GM10248 (cell line): ENCODE measurements around the gene GTF3C4.
A peak's percentile ranks its signal among the peaks of the same experiment; 100 is the strongest.

ENCODE experiments used
- CTCF ChIA-PET: fragments of 300-600 bp; sonication (Branson Sonifier 250); formaldehyde crosslinking; extraction: SDS; loops from one replicate; lab custom pipeline; 2021; ENCODE audit warnings: antibody characterized with exemption; lab: Yijun Ruan, JAX
- POLR2A ChIA-PET: fragments of 350-650 bp; sonication (Branson Sonifier 250); formaldehyde crosslinking; extraction: SDS; loops from one replicate; lab custom pipeline; 2020; ENCODE audit warnings: antibody characterized with exemption; lab: Yijun Ruan, JAX
- DNase-seq: peaks from one replicate; pipeline ENCODE4 v3.0.0; 2012; ENCODE audit errors: extremely low spot score
- CTCF ChIP-seq: IDR thresholded peaks from 2 replicates; pipeline ENCODE4 v1.5.1; 2012; ENCODE audit warnings: mild to moderate bottlenecking, low read depth; ENCODE audit errors: extremely low read depth, missing control alignments, control extremely low read depth

The GTF3C4 gene

GRCh38 chr9:132637801-132638200 lies 32.5 kb upstream of the GTF3C4 start:
- POLR2A ChIA-PET: no interaction called here
- no peak for TF ChIP-seq CTCF
- CTCF ChIA-PET: interaction anchor here (0.8 kb wide), 1 partner anchor 15 kb away, joined by 3 read pairs; no protein-coding TSS in a partner anchor
- DNase-seq: no peak

- ChIA-PET POLR2A (no interaction called here), CTCF (no interaction called here)
- no peak for DNase-seq
- no peak for TF ChIP-seq CTCF
Measured at GRCh38 chr9:132638240-132638639, 32.0 kb upstream of the GTF3C4 start.

GRCh38 chr9:132639322-132639721 lies 30.9 kb upstream of the GTF3C4 start:
- ChIA-PET POLR2A (no interaction called here), CTCF (interaction anchor here (0.9 kb wide), 1 partner anchor 17 kb away, joined by 3 read pairs; no protein-coding TSS in a partner anchor)
- TF ChIP-seq CTCF: no peak
- DNase-seq: no peak

- TF ChIP-seq CTCF: no peak
- CTCF ChIA-PET: interaction anchor here (1.0 to 1.4 kb wide), 3 partner anchors 17 to 50 kb away, joined by 3 to 4 read pairs (median 3); no protein-coding TSS in a partner anchor
- DNase-seq: no peak
- POLR2A ChIA-PET: no interaction called here
Measured at GRCh38 chr9:132641216-132641615, 29.0 kb upstream of the GTF3C4 start.

- CTCF ChIA-PET: interaction anchor here (0.8 kb wide), 1 partner anchor 9 kb away, joined by 3 read pairs; no protein-coding TSS in a partner anchor
- DNase-seq: peak; percentile 22
- POLR2A ChIA-PET: no interaction called here
Measured at GRCh38 chr9:132644251-132644650, 26.0 kb upstream of the GTF3C4 start.

GRCh38 chr9:132645306-132645705 lies 25.0 kb upstream of the GTF3C4 start:
- TF ChIP-seq CTCF: no peak
- DNase-seq: no peak
- ChIA-PET POLR2A (interaction anchor here (0.6 kb wide), 1 partner anchor 25 kb away, joined by 3 read pairs; the partner anchor contains the start of gene DDX31), CTCF (interaction anchor here (0.8 kb wide), 1 partner anchor 8 kb away, joined by 3 read pairs; no protein-coding TSS in a partner anchor)

More at GRCh38 chr9:132644251-132644650, 26.0 kb upstream of the GTF3C4 start:
- peak; percentile 15 for TF ChIP-seq CTCF
